Activated naive CD8-positive, alpha-beta T cell treated with anti-CD3 and anti-CD28 coated beads, Interleukin-2, amount 50 U/mL, for 16 hours (primary cell): Measurements from ENCODE around the gene ARL3.

Experiments
- DNase-seq: peaks from one replicate; pipeline ENCODE4 v3.0.0-alpha.2; 2020; ENCODE audit warnings: low read depth, low spot score

ARL3 gene

GRCh38 chr10:102639537-102639936, 74.7 kb downstream of the ARL3 start:
- DNase-seq: no peak

- DNase-seq: no peak
Observed at GRCh38 chr10:102635377-102635776, 78.8 kb downstream of the ARL3 start.

GRCh38 chr10:102634686-102635085, 79.5 kb downstream of the ARL3 start:
- DNase-seq: no peak

GRCh38 chr10:102633848-102634247, 80.3 kb downstream of the ARL3 start:
- no peak for DNase-seq

- no peak for DNase-seq
Observed at GRCh38 chr10:102633287-102633686, 80.9 kb downstream of the ARL3 start.

- DNase-seq: no peak
Observed at GRCh38 chr10:102632394-102633111, 81.6 kb downstream of the ARL3 start.

- DNase-seq: no peak
Observed at GRCh38 chr10:102631525-102632393, 82.4 kb downstream of the ARL3 start.

- DNase-seq: no peak
Observed at GRCh38 chr10:102630663-102631062, 83.5 kb downstream of the ARL3 start.

GRCh38 chr10:102629661-102630614, 84.3 kb downstream of the ARL3 start:
- no peak for DNase-seq

- no peak for DNase-seq
Observed at GRCh38 chr10:102628451-102628911, 85.7 kb downstream of the ARL3 start.

- DNase-seq: no peak
Observed at GRCh38 chr10:102627736-102628293, 86.4 kb downstream of the ARL3 start.

GRCh38 chr10:102627291-102627735, 86.9 kb downstream of the ARL3 start:
- DNase-seq: no peak

- no peak for DNase-seq
Observed at GRCh38 chr10:102626026-102626685, 88.0 kb downstream of the ARL3 start.

GRCh38 chr10:102624751-102625645, 89.2 kb downstream of the ARL3 start:
- no peak for DNase-seq

GRCh38 chr10:102624094-102624493, 90.1 kb downstream of the ARL3 start:
- DNase-seq: no peak
